Endothelial cell (in vitro differentiated cells): ENCODE data around the gene CNKSR1. TPM values are rescaled to one million over a fixed set of nuclear protein-coding genes. Genes with fewer than 3 reads are reported as not detected.

Experiments
- DNase-seq: peaks from one replicate; pipeline ENCODE4 v3.0.0; 2021; ENCODE audit warnings: low spot score
- H3K27ac Mint-ChIP-seq: one replicate; pipeline ENCODE4 v1.8.0; 2021; ENCODE audit warnings: mixed read lengths, inconsistent platforms; ENCODE audit not compliant: unreplicated experiment
- H3K27me3 Mint-ChIP-seq: one replicate; pipeline ENCODE4 v1.8.0; 2021; ENCODE audit warnings: mild to moderate bottlenecking, moderate library complexity, mixed read lengths, inconsistent platforms; ENCODE audit not compliant: unreplicated experiment
- H3K36me3 Mint-ChIP-seq: one replicate; pipeline ENCODE4 v1.8.0; 2021; ENCODE audit warnings: mild to moderate bottlenecking, low read depth, mixed read lengths, inconsistent platforms; ENCODE audit not compliant: unreplicated experiment
- H3K4me1 Mint-ChIP-seq: one replicate; pipeline ENCODE4 v1.8.0; 2021; ENCODE audit warnings: mild to moderate bottlenecking, mixed read lengths, inconsistent platforms; ENCODE audit not compliant: unreplicated experiment
- H3K4me3 Mint-ChIP-seq: one replicate; pipeline ENCODE4 v1.8.0; 2021; ENCODE audit warnings: mild to moderate bottlenecking, mixed read lengths, inconsistent platforms; ENCODE audit not compliant: unreplicated experiment
- H3K9me3 Mint-ChIP-seq: one replicate; pipeline ENCODE4 v1.8.0; 2021; ENCODE audit warnings: mixed read lengths, inconsistent platforms; ENCODE audit not compliant: unreplicated experiment
- total RNA-seq: library from RNA; stranded (reverse); fragmentation: NEBNext Ultra II Directional; extraction: Animal tissue kit (Norgen Biotek cat#: 25700); gene quantifications from one replicate; pipeline ENCODE4 v1.2.1, GENCODE V29; 2021; ENCODE audit not compliant: unreplicated experiment
- TF ChIP-seq, protein P1 (sequence below): fragments of 200-600 bp; sonication (generic); IDR thresholded peaks from one replicate; pipeline ENCODE4 v1.5.0; 2021; ENCODE audit warnings: antibody characterized with exemption; ENCODE audit not compliant: unreplicated experiment

CNKSR1 gene
- total RNA-seq, 1 donor from 2014 or later: 10.0 TPM

GRCh38 chr1:26160527-26161414 lies 16.5 kb upstream of the CNKSR1 start:
- peaks cover 60% of the 10 kb centered on the region for H3K4me1 Mint-ChIP-seq
- H3K27me3 Mint-ChIP-seq: peaks cover 21% of the 10 kb centered on the region
- no peak for DNase-seq
- peak overlapping the region; percentile 92 for H3K4me3 Mint-ChIP-seq
- no peak overlapping the region for H3K27ac Mint-ChIP-seq
- peaks cover 3% of the 10 kb centered on the region for H3K36me3 Mint-ChIP-seq
- TF ChIP-seq, protein P1, sequence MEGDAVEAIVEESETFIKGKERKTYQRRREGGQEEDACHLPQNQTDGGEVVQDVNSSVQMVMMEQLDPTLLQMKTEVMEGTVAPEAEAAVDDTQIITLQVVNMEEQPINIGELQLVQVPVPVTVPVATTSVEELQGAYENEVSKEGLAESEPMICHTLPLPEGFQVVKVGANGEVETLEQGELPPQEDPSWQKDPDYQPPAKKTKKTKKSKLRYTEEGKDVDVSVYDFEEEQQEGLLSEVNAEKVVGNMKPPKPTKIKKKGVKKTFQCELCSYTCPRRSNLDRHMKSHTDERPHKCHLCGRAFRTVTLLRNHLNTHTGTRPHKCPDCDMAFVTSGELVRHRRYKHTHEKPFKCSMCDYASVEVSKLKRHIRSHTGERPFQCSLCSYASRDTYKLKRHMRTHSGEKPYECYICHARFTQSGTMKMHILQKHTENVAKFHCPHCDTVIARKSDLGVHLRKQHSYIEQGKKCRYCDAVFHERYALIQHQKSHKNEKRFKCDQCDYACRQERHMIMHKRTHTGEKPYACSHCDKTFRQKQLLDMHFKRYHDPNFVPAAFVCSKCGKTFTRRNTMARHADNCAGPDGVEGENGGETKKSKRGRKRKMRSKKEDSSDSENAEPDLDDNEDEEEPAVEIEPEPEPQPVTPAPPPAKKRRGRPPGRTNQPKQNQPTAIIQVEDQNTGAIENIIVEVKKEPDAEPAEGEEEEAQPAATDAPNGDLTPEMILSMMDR: no peak
- H3K9me3 Mint-ChIP-seq: no peaks in the 10 kb centered on the region

GRCh38 chr1:26161415-26162219 lies 15.7 kb upstream of the CNKSR1 start:
- H3K9me3 Mint-ChIP-seq: no peaks in the 10 kb centered on the region
- peaks cover 3% of the 10 kb centered on the region for H3K36me3 Mint-ChIP-seq
- peaks cover 25% of the 10 kb centered on the region for H3K27me3 Mint-ChIP-seq
- DNase-seq: peak; percentile 44
- H3K27ac Mint-ChIP-seq: no peak overlapping the region
- H3K4me3 Mint-ChIP-seq: peak overlapping the region; percentile 83
- TF ChIP-seq, protein P1: peak; percentile 16
- H3K4me1 Mint-ChIP-seq: peaks cover 57% of the 10 kb centered on the region

DNA sequence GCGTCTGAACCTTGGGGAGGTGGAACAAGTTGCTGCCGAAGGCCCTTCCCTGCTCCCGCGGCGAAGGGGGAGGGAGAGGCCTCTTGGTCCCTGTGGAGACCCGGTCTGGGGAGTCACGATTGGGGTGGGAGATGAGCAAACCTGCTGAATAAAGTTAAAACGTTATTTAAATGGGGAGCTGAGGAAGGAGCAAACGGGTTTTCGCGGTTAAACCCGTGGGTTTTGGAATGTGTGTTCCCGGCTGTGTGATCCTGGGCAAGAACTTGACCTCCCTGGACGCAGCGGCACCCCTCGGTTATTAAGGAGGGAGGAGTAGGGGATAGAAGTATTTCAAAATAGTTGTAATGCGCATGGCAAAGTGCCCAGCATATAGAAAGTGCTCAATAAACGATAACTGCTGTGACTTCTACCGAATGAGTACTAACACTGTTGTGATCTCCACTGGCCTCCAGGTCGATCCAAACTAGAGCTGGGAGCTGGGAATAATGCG lies 15.0 kb upstream of the CNKSR1 start:
- Mint-ChIP-seq H3K9me3 (no peaks in the 10 kb centered on the region), H3K27me3 (peaks cover 29% of the 10 kb centered on the region), H3K36me3 (peaks cover 3% of the 10 kb centered on the region), H3K4me1 (peaks cover 57% of the 10 kb centered on the region), H3K27ac (no peak overlapping the region), H3K4me3 (peak overlapping the region; percentile 83)
- no peak for DNase-seq
- TF ChIP-seq, protein P1: no peak

GRCh38 chr1:26163684-26164035 lies 13.6 kb upstream of the CNKSR1 start:
- Mint-ChIP-seq H3K4me3 (no peak overlapping the region), H3K27me3 (peaks cover 25% of the 10 kb centered on the region), H3K27ac (no peak overlapping the region), H3K9me3 (no peaks in the 10 kb centered on the region), H3K4me1 (peaks cover 47% of the 10 kb centered on the region), H3K36me3 (peaks cover 3% of the 10 kb centered on the region)
- TF ChIP-seq, protein P1: no peak
- no peak for DNase-seq
